ENCODE data around the gene KLRK1.
"Not testable (repeated sequence)": the region's sequence is repeated elsewhere in the genome, so short reads cannot be mapped to it uniquely, and the experiment has no call there.

DNA sequence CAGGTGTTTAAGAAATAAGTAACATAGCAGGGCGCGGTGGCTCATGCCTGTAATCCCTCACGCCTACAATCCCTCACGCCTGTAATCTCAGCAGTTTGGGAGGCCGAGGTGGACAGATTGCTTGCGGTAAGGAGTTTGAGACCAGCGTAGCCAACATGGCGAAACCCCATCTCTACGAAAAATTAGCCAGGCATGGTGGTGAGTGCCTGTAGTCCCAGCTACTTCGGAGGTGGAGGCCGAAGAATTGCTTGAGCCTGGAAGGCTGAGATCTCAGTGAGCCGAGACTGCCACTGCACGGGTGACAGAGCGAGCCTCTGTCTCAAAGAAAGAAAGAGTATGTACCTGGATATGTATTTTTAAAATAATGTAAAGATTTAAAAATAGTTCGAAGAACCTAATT, 6.3 kb upstream of the KLRK1 start:
- not testable (repeated sequence) for TF ChIP-seq REST (IDR thresholded peaks at IDR 0.05; ENCODE audit: insufficient read depth in 1 of 2, low read depth in 2 of 2, low read length in 1 of 2); TCF7L2 (IDR thresholded peaks at IDR 0.05; ENCODE audit: low read depth, low read length); POLR2AphosphoS5 (IDR thresholded peaks at IDR 0.05; ENCODE audit: low read depth, low read length)
- TF ChIP-seq, protein P1, sequence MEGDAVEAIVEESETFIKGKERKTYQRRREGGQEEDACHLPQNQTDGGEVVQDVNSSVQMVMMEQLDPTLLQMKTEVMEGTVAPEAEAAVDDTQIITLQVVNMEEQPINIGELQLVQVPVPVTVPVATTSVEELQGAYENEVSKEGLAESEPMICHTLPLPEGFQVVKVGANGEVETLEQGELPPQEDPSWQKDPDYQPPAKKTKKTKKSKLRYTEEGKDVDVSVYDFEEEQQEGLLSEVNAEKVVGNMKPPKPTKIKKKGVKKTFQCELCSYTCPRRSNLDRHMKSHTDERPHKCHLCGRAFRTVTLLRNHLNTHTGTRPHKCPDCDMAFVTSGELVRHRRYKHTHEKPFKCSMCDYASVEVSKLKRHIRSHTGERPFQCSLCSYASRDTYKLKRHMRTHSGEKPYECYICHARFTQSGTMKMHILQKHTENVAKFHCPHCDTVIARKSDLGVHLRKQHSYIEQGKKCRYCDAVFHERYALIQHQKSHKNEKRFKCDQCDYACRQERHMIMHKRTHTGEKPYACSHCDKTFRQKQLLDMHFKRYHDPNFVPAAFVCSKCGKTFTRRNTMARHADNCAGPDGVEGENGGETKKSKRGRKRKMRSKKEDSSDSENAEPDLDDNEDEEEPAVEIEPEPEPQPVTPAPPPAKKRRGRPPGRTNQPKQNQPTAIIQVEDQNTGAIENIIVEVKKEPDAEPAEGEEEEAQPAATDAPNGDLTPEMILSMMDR (IDR thresholded peaks at IDR 0.05) = not testable (repeated sequence)
